IMR-90 (cell line): ENCODE data around the gene MAP1LC3C. TPM values are rescaled to one million over a fixed set of nuclear protein-coding genes. Genes with fewer than 3 reads are reported as not detected.

ENCODE experiments used
- ATAC-seq: fragments of 200-7000 bp; cut with Tn5 transposase; 2 replicates; pipeline ENCODE4 v1.9.1; 2020; ENCODE audit warnings: low read depth, mild to moderate bottlenecking, moderate library complexity
- BruUV-seq: library from RNA; stranded (reverse); fragments of 400-500 nt; replicated peaks from 2 replicates; lab custom pipeline; 2021; lab: Mats Ljungman, UMichigan
- CTCF ChIA-PET: fragments of 300-600 bp; formaldehyde crosslinking; extraction: SDS; loops from one replicate; lab custom pipeline; 2021; ENCODE audit warnings: antibody characterized with exemption; lab: Yijun Ruan, JAX
- POLR2A ChIA-PET: fragments of 300-600 bp; sonication (Branson Sonifier 250); formaldehyde crosslinking; loops from one replicate; lab custom pipeline; 2022; ENCODE audit warnings: antibody characterized with exemption; ENCODE audit not compliant: unreplicated experiment; lab: Charles Lee
- DNase-seq: peaks from one replicate; pipeline ENCODE4 v3.0.0; 2013
- H2AFZ ChIP-seq: replicated peaks from 2 replicates; pipeline ENCODE3; 2013; ENCODE audit warnings: low read length, mild to moderate bottlenecking; ENCODE audit not compliant: poor library complexity
- H2AK5ac ChIP-seq: 2 replicates; pipeline ENCODE4 v1.6.1; 2013; ENCODE audit warnings: low read depth, low read length, inconsistent platforms
- H2AK9ac ChIP-seq: replicated peaks from 2 replicates; pipeline ENCODE3; 2013; ENCODE audit warnings: mild to moderate bottlenecking, low read depth, low read length, moderate library complexity; ENCODE audit not compliant: poor library complexity
- H2BK120ac ChIP-seq: 2 replicates; pipeline ENCODE4 v1.6.1; 2013; ENCODE audit warnings: low read depth, low read length, inconsistent platforms
- H2BK15ac ChIP-seq: 3 replicates; pipeline ENCODE4 v1.6.1; 2013; ENCODE audit warnings: low read depth, low read length, inconsistent platforms
- H2BK20ac ChIP-seq: 2 replicates; pipeline ENCODE4 v1.6.1; 2013; ENCODE audit warnings: low read depth, mild to moderate bottlenecking, inconsistent platforms, low read length, moderate library complexity
- H2BK5ac ChIP-seq: 2 replicates; pipeline ENCODE4 v1.6.1; 2013; ENCODE audit warnings: mild to moderate bottlenecking, low read depth, low read length, inconsistent platforms; ENCODE audit not compliant: poor library complexity, severe bottlenecking
- H3K14ac ChIP-seq: replicated peaks from 2 replicates; pipeline ENCODE4 v1.6.1; 2013; ENCODE audit warnings: low read depth, low read length, inconsistent platforms
- H3K18ac ChIP-seq: 2 replicates; pipeline ENCODE4 v1.6.1; 2013; ENCODE audit warnings: low read depth, low read length, control low read depth
- H3K23ac ChIP-seq: 2 replicates; pipeline ENCODE4 v1.6.1; 2013; ENCODE audit warnings: low read depth, low read length, inconsistent platforms
- H3K27ac ChIP-seq: 2 replicates; pipeline ENCODE4 v1.5.1; 2013; ENCODE audit warnings: mild to moderate bottlenecking, control low read depth, low read length; ENCODE audit not compliant: insufficient read depth
- H3K27me3 ChIP-seq: 2 replicates; pipeline ENCODE4 v1.6.1; 2013; ENCODE audit warnings: low read length; ENCODE audit not compliant: control insufficient read depth, insufficient read depth
- H3K36me3 ChIP-seq: 2 replicates; pipeline ENCODE4 v1.6.1; 2013; ENCODE audit warnings: low read length, mixed read lengths; ENCODE audit not compliant: control insufficient read depth, insufficient read depth
- H3K4ac ChIP-seq: 2 replicates; pipeline ENCODE4 v1.6.1; 2013; ENCODE audit warnings: low read depth, low read length, inconsistent platforms
- H3K4me1 ChIP-seq: 2 replicates; pipeline ENCODE4 v1.6.1; 2013; ENCODE audit warnings: low read length, mixed read lengths; ENCODE audit not compliant: control insufficient read depth, insufficient read depth
- H3K4me2 ChIP-seq: 2 replicates; pipeline ENCODE4 v1.6.1; 2013; ENCODE audit warnings: low read depth, mild to moderate bottlenecking, control low read depth, low read length, moderate library complexity
- H3K4me3 ChIP-seq: 2 replicates; pipeline ENCODE4 v1.5.1; 2013; ENCODE audit warnings: low read depth, mild to moderate bottlenecking, control low read depth, low read length, moderate library complexity; ENCODE audit not compliant: insufficient read depth
- H3K56ac ChIP-seq: 2 replicates; pipeline ENCODE4 v1.6.1; 2013; ENCODE audit warnings: low read length, inconsistent platforms; ENCODE audit not compliant: insufficient read depth; ENCODE audit errors: extremely low read depth
- H3K79me1 ChIP-seq, 2 experiments: 2 replicates each; pipeline ENCODE4 v1.6.1; 2013; ENCODE audit warnings: low read length in 2 of 2, inconsistent platforms in 1 of 2, low read depth in 1 of 2
- H3K9ac ChIP-seq: 2 replicates; pipeline ENCODE4 v1.6.1; 2013; ENCODE audit warnings: low read depth, low read length, control low read depth
- H3K9me1 ChIP-seq: 2 replicates; pipeline ENCODE4 v1.6.1; 2013; ENCODE audit warnings: low read length, inconsistent platforms; ENCODE audit not compliant: insufficient read depth
- H3K9me3 ChIP-seq: 2 replicates; pipeline ENCODE4 v1.6.1; 2013; ENCODE audit warnings: low read length; ENCODE audit not compliant: control insufficient read depth, insufficient read depth
- H4K20me1 ChIP-seq: 2 replicates; pipeline ENCODE4 v1.6.1; 2013; ENCODE audit warnings: low read length, inconsistent platforms; ENCODE audit not compliant: insufficient read depth
- H4K5ac ChIP-seq: 2 replicates; pipeline ENCODE4 v1.6.1; 2013; ENCODE audit warnings: mild to moderate bottlenecking, low read depth, low read length, control low read depth
- H4K8ac ChIP-seq, 2 experiments: 2 replicates each; pipeline ENCODE4 v1.6.1; 2013; ENCODE audit warnings: low read depth in 2 of 2, low read length in 2 of 2, control low read depth in 1 of 2, inconsistent platforms in 1 of 2
- H4K91ac ChIP-seq: 2 replicates; pipeline ENCODE4 v1.6.1; 2013; ENCODE audit warnings: low read depth, low read length, inconsistent platforms; ENCODE audit not compliant: insufficient read depth
- BHLHE40 ChIP-seq: fragments of 150-350 bp; IDR thresholded peaks from 2 replicates; pipeline ENCODE4 v1.6.1; 2016; ENCODE audit warnings: mild to moderate bottlenecking, low read depth, low read length
- FOS ChIP-seq: fragments of 150-350 bp; IDR thresholded peaks from 2 replicates; pipeline ENCODE4 v1.6.1; 2016; ENCODE audit warnings: low read depth, low read length
- MAFK ChIP-seq: IDR thresholded peaks from 2 replicates; pipeline ENCODE4 v1.6.1; 2012; ENCODE audit warnings: low read depth, low read length, improper control_type of control experiment
- MXI1 ChIP-seq: IDR thresholded peaks from 2 replicates; pipeline ENCODE4 v1.6.1; 2012; ENCODE audit warnings: low read depth, mild to moderate bottlenecking, low read length, moderate library complexity, borderline replicate concordance
- NFE2L2 ChIP-seq: fragments of 150-350 bp; IDR thresholded peaks from 2 replicates; pipeline ENCODE4 v1.6.1; 2016; ENCODE audit warnings: low read depth, mild to moderate bottlenecking, low read length
- POLR2A ChIP-seq: IDR thresholded peaks from 2 replicates; pipeline ENCODE4 v1.6.1; 2012; ENCODE audit warnings: mild to moderate bottlenecking, low read depth, low read length
- WGBS, 2 experiments: methylation state at CpG; one replicate each; pipeline versions ENCODE4 v1.1.5 to v1.1.7; 2013; ENCODE audit warnings: missing lambda C conversion rate in 2 of 2; ENCODE audit not compliant: insufficient read length in 1 of 2; ENCODE audit errors: extremely low coverage in 2 of 2; 5-methylcytosine and 5-hydroxymethylcytosine counted together
- dilution Hi-C: fragments of 300-500 bp; cut with HindIII; formaldehyde crosslinking; loops from one replicate; pipeline ENCODE4 v1.14.3; 2018; ENCODE audit warnings: low sequenced_read_pairs; ENCODE audit not compliant: unreplicated experiment
- in situ Hi-C: fragments of 300-500 bp; cut with MboI; formaldehyde crosslinking; loops from 3 replicates; pipeline ENCODE4 v1.14.3; 2019; ENCODE audit warnings: low sequenced_read_pairs, inconsistent platforms, mixed read lengths
- intact Hi-C: fragments of 100-400 bp; cut with micrococcal nuclease; formaldehyde crosslinking; loops from 2 replicates; pipeline ENCODE4 v1.10.0; 2022
- polyA plus RNA-seq, 3 experiments: library from polyadenylated mRNA; depleted of rRNA; stranded (reverse); fragments of >200 nt; gene quantifications; 2 replicates each; pipeline ENCODE4 v1.2.3, GENCODE V29; 2012; ENCODE audit warnings: low replicate concordance in 1 of 3
- total RNA-seq: library from RNA; depleted of rRNA; stranded (reverse); fragments of >200 nt; gene quantifications from 2 replicates; pipeline ENCODE4 v1.2.3, GENCODE V29; 2012

Gene MAP1LC3C
- total and polyA plus RNA-seq, 2 of the 4 experiments (the other 2 are of a cell fraction) = under 0.01 TPM; not detected in 1

DNA sequence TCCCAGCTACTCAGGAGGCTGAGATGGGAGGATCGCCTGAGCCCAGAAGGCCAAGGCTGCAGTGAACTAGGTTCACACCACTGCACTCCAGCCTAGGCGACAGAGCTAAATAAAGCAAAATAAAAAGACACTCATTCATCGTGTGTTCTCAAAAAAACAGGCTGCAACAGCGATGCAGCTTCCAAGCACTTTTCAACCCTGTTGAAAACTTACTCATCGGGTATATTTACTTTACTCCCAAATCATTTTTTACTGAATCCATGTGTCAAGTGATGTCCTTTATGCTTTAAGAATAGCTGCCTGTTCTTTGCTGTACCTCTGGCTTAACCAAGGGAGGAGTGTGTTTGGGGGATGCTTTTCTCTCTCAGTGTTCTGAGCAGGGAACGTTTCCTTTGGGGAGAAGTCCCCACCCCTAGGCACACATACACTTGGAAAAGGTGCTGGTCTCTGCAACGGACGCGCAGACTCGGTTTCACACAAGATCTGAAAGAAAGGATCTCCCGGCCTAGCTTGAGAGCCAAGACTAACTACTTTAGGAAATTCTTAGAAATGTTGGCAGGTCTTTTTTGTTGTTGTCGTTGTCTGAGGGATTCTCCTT lies 1.4 kb downstream of the MAP1LC3C start:
- no peaks in the 10 kb centered on the region for H3K9me1 ChIP-seq
- no peaks in the 10 kb centered on the region for H3K27me3 ChIP-seq
- TF ChIP-seq FOS (no peak), NFE2L2 (no peak), POLR2A (no peak), MXI1 (no peak), BHLHE40 (no peak), MAFK (no peak)
- H4K5ac ChIP-seq = no peak overlapping the region
- no peak overlapping the region for H3K9ac ChIP-seq
- H2BK120ac ChIP-seq = no peak overlapping the region
- no peaks in the 10 kb centered on the region for H4K20me1 ChIP-seq
- no peak overlapping the region for H2AFZ ChIP-seq
- no peaks in the 10 kb centered on the region for H3K9me3 ChIP-seq
- no peak overlapping the region for H3K56ac ChIP-seq
- no peak overlapping the region for H2AK9ac ChIP-seq
- no peak overlapping the region for H2AK5ac ChIP-seq
- no peak overlapping the region for H4K8ac ChIP-seq
- no peak overlapping the region for H3K4me2 ChIP-seq
- H4K91ac ChIP-seq = no peak overlapping the region
- H2BK20ac ChIP-seq = no peak overlapping the region
- no peak overlapping the region for H3K23ac ChIP-seq
- no peak for DNase-seq
- no peak overlapping the region for H3K27ac ChIP-seq
- dilution Hi-C loops = no loop called here
- H2BK5ac ChIP-seq = no peak overlapping the region
- ChIA-PET CTCF (interaction anchor here (0.9 to 2.0 kb wide), 4 partner anchors 9 to 465 kb away, joined by 4 to 9 read pairs (median 7); partner anchors contain the start of gene KMO), POLR2A (no interaction called here)
- H3K36me3 ChIP-seq = no peaks in the 10 kb centered on the region
- 100% methylated on average over 1 of the region's 12 CpGs; no CpG with 5 or more reads in 1 of the 2 experiments for WGBS, 2 experiments
- ATAC-seq = no peak
- H2BK15ac ChIP-seq = no peak overlapping the region
- no peak overlapping the region for H3K14ac ChIP-seq
- H3K79me1 ChIP-seq = no peaks in the 10 kb centered on the region
- H3K18ac ChIP-seq = no peak overlapping the region
- BruUV-seq = no TSS peak
- H3K4me1 ChIP-seq = no peaks in the 10 kb centered on the region
- intact Hi-C loops = loop anchor here (5.0 kb wide), 1 partner anchor 465 kb away; the partner anchor contains the start of gene KMO
- H3K4ac ChIP-seq = no peak overlapping the region
- no peak overlapping the region for H3K4me3 ChIP-seq
- in situ Hi-C loops = loop anchor here (25.0 kb wide), 1 partner anchor 460 kb away; the partner anchor contains the start of gene KMO
